Astrocyte (in vitro differentiated cells and primary cell): Measurements from ENCODE around the gene CTNNB1. TPM values are rescaled to one million over a fixed set of nuclear protein-coding genes. Genes with fewer than 3 reads are reported as not detected.

Experiments used
- DNase-seq: peaks from one replicate; pipeline ENCODE4 v3.0.0-alpha.2; 2010; ENCODE audit warnings: low read depth
- FAIRE-seq: peaks from 2 replicates; lab custom pipeline; 2011; peaks lifted over from hg19 to GRCh38; lab: Jason Lieb, UNC
- H2AFZ ChIP-seq: 2 replicates; pipeline ENCODE4 v1.6.0; 2012; ENCODE audit warnings: low read depth, low read length, inconsistent platforms
- H3K27ac ChIP-seq: 2 replicates; pipeline ENCODE4 v1.5.1; 2011; ENCODE audit warnings: low read depth, low read length, inconsistent platforms
- H3K27me3 ChIP-seq: 2 replicates; pipeline ENCODE4 v1.6.0; 2011; ENCODE audit warnings: low read length, inconsistent platforms; ENCODE audit not compliant: insufficient read depth
- H3K36me3 ChIP-seq: 2 replicates; pipeline ENCODE4 v1.5.1; 2011; ENCODE audit warnings: low read length, inconsistent platforms; ENCODE audit not compliant: insufficient read depth
- H3K4me1 ChIP-seq: 2 replicates; pipeline ENCODE4 v1.5.1; 2011; ENCODE audit warnings: low read length, inconsistent platforms; ENCODE audit not compliant: insufficient read depth
- H3K4me2 ChIP-seq: 2 replicates; pipeline ENCODE4 v1.6.0; 2012; ENCODE audit warnings: low read length, inconsistent platforms
- H3K4me3 ChIP-seq: 2 replicates; pipeline ENCODE4 v1.5.1; 2011; ENCODE audit warnings: low read depth, mild to moderate bottlenecking, low read length, inconsistent platforms; ENCODE audit not compliant: insufficient read depth
- H3K79me2 ChIP-seq: 2 replicates; pipeline ENCODE4 v1.6.0; 2012; ENCODE audit warnings: mild to moderate bottlenecking, low read length, inconsistent platforms; ENCODE audit not compliant: insufficient read depth
- H3K9ac ChIP-seq: 2 replicates; pipeline ENCODE4 v1.6.0; 2012; ENCODE audit warnings: mild to moderate bottlenecking, low read length, inconsistent platforms
- H3K9me3 ChIP-seq: 2 replicates; pipeline ENCODE4 v1.5.1; 2012; ENCODE audit warnings: low read depth, mild to moderate bottlenecking, low read length, inconsistent platforms; ENCODE audit not compliant: insufficient read depth
- H4K20me1 ChIP-seq: 2 replicates; pipeline ENCODE4 v1.6.0; 2012; ENCODE audit warnings: low read length, inconsistent platforms; ENCODE audit not compliant: insufficient read depth
- H3K27ac Mint-ChIP-seq: one replicate; pipeline ENCODE4 v1.8.0; 2021; ENCODE audit warnings: mild to moderate bottlenecking, mixed read lengths; ENCODE audit not compliant: unreplicated experiment
- H3K27me3 Mint-ChIP-seq: one replicate; pipeline ENCODE4 v1.8.0; 2021; ENCODE audit warnings: low read depth, mixed read lengths; ENCODE audit not compliant: unreplicated experiment
- H3K36me3 Mint-ChIP-seq: one replicate; pipeline ENCODE4 v1.8.0; 2021; ENCODE audit warnings: low read depth, mixed read lengths; ENCODE audit not compliant: unreplicated experiment
- H3K4me1 Mint-ChIP-seq: one replicate; pipeline ENCODE4 v1.8.0; 2021; ENCODE audit warnings: low read depth, mixed read lengths; ENCODE audit not compliant: unreplicated experiment
- H3K4me3 Mint-ChIP-seq: one replicate; pipeline ENCODE4 v1.8.0; 2021; ENCODE audit warnings: mild to moderate bottlenecking, moderate library complexity, mixed read lengths; ENCODE audit not compliant: unreplicated experiment
- H3K9me3 Mint-ChIP-seq: one replicate; pipeline ENCODE4 v1.8.0; 2021; ENCODE audit warnings: mild to moderate bottlenecking, mixed read lengths; ENCODE audit not compliant: unreplicated experiment
- EZH2 ChIP-seq: IDR thresholded peaks from 2 replicates; pipeline ENCODE4 v1.6.1; 2012; ENCODE audit warnings: mild to moderate bottlenecking, low read length, inconsistent platforms; ENCODE audit not compliant: insufficient read depth
- total RNA-seq: library from RNA; stranded (reverse); gene quantifications from 2 replicates; pipeline ENCODE4 v1.2.1, GENCODE V29; 2021
- TF ChIP-seq, protein P1 (sequence below): IDR thresholded peaks from 2 replicates; pipeline ENCODE4 v1.5.1; 2011; ENCODE audit warnings: low read depth, mild to moderate bottlenecking, inconsistent platforms, low read length, moderate library complexity; ENCODE audit not compliant: insufficient read depth

The CTNNB1 gene
- total RNA-seq, 1 donor from 2014 or later = 656 TPM

- Histone ChIP-seq H3K79me2 (peaks cover 99% of the 10 kb centered on the region), H3K27ac (peak overlapping the region; percentile 64), H2AFZ (no peak overlapping the region), H3K9ac (peak overlapping the region; percentile 21), H3K4me3 (no peak overlapping the region), H3K9me3 (no peaks in the 10 kb centered on the region), H3K4me2 (peak overlapping the region; percentile 38), H3K36me3 (peaks cover 35% of the 10 kb centered on the region), H3K27me3 (no peaks in the 10 kb centered on the region), H4K20me1 (peaks cover 97% of the 10 kb centered on the region), H3K4me1 (peaks cover 12% of the 10 kb centered on the region)
- Mint-ChIP-seq H3K4me1 (peaks cover 44% of the 10 kb centered on the region), H3K27me3 (no peaks in the 10 kb centered on the region), H3K27ac (peak overlapping the region; percentile 5), H3K4me3 (peak overlapping the region; percentile 45), H3K9me3 (no peaks in the 10 kb centered on the region), H3K36me3 (peaks cover 19% of the 10 kb centered on the region)
- FAIRE-seq (peak; percentile 78), DNase-seq (peak; percentile 82)
- TF ChIP-seq EZH2 = no peak
- TF ChIP-seq, protein P1, sequence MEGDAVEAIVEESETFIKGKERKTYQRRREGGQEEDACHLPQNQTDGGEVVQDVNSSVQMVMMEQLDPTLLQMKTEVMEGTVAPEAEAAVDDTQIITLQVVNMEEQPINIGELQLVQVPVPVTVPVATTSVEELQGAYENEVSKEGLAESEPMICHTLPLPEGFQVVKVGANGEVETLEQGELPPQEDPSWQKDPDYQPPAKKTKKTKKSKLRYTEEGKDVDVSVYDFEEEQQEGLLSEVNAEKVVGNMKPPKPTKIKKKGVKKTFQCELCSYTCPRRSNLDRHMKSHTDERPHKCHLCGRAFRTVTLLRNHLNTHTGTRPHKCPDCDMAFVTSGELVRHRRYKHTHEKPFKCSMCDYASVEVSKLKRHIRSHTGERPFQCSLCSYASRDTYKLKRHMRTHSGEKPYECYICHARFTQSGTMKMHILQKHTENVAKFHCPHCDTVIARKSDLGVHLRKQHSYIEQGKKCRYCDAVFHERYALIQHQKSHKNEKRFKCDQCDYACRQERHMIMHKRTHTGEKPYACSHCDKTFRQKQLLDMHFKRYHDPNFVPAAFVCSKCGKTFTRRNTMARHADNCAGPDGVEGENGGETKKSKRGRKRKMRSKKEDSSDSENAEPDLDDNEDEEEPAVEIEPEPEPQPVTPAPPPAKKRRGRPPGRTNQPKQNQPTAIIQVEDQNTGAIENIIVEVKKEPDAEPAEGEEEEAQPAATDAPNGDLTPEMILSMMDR = no peak
These were observed 25.0 kb downstream of the CTNNB1 start for GRCh38 chr3:41224120-41224806.

- TF ChIP-seq, protein P1 = no peak
- no peak for TF ChIP-seq EZH2
- FAIRE-seq (no peak), DNase-seq (peak; percentile 39)
- Histone ChIP-seq H3K9me3 (no peaks in the 10 kb centered on the region), H3K9ac (no peak overlapping the region), H2AFZ (no peak overlapping the region), H4K20me1 (peaks cover 82% of the 10 kb centered on the region), H3K79me2 (peaks cover 50% of the 10 kb centered on the region), H3K27me3 (no peaks in the 10 kb centered on the region), H3K4me2 (no peak overlapping the region), H3K36me3 (peaks cover 77% of the 10 kb centered on the region), H3K4me1 (no peaks in the 10 kb centered on the region), H3K27ac (no peak overlapping the region), H3K4me3 (no peak overlapping the region)
- Mint-ChIP-seq H3K27ac (no peak overlapping the region), H3K4me3 (no peak overlapping the region), H3K36me3 (peaks cover 49% of the 10 kb centered on the region), H3K27me3 (no peaks in the 10 kb centered on the region), H3K4me1 (peaks cover 20% of the 10 kb centered on the region), H3K9me3 (no peaks in the 10 kb centered on the region)
These were observed 35.8 kb downstream of the CTNNB1 start for GRCh38 chr3:41234823-41235721.
